T-helper 2 cell (primary cell): ENCODE measurements around the gene MSI2.
"Not testable (repeated sequence)": the region's sequence is repeated elsewhere in the genome, so short reads cannot be mapped to it uniquely, and the experiment has no call there.

ENCODE experiments used
- DNase-seq, 5 experiments: peaks; one replicate each; pipeline versions ENCODE4 v3.0.0 to v3.0.0-alpha.2; 2012 to 2022

The MSI2 gene

DNA sequence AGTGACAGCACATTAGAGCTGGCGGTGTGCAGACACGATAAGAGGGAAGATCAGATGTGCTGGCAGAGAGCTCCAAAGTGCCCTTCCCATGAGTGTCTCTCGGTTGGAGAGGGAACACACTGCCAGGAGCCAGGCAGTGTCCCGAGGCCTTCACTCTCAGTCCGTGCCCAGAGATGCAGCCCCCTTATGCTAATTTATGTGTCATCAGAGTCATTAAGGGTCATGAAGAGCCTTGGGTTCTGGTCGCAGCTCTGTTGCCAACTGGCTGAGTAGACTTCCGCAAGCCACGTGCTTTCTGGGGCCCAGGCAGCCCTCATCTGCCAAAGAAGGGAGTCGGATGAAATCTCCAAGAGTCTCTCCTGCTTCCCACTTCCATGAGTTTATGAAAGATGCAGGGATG, 232.5 kb downstream of the MSI2 start:
- DNase-seq, result no peak

DNA sequence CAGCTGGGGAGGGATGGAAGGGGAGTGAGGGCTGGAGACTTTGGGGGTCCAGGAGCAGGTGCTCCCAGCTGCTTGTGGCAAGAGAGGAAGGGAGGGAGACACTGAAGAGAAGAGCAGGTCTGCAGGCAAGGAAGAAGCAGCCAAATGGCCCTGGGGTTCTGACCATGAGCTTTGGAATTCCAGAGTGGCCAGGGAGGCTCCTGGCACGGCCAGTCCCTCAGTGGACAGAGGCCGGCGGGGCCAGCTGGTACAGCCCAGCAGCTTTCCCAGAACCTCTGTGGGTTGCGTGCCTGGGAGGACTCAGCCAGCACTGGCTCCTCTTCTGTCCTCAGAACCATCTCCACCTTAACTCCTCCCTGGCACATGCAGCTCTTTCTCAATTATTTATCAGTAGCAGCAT, 233.0 kb downstream of the MSI2 start:
- no peak for DNase-seq

DNA sequence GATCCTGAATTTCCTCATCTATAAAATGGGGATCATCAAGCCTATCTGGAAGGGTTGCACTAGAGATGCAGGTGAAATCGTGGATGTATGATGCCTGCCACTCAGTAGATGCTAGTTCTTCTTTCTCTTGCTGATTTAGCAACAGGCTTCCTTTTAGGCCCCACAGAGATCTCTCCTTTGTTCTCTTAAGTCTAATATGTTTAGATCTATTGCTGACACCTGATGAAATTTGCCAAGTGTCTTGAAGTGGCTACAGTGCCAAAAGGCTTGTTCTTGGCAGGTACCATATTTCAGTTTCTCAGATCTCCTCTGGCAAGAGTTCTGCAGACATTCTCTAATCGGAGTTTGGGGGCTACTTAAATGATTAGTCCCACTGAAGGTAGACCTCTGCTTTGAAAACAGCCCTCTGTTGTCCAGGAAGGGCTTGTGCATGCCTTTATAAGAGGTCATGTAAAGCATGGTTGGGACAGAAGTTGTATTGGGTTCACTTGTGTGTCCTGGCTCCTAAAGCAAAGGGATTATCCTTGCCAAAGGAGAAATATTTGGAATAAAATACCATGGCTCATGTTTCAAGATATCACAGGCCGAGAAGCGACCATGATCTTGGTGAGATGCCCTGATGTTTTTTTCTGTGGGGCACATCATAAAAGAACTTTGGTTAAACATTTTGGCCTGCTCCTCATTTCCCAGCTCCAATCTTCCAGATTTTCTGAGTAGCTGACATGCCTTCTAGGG, 234.0 kb downstream of the MSI2 start:
- DNase-seq, result no peak

DNA sequence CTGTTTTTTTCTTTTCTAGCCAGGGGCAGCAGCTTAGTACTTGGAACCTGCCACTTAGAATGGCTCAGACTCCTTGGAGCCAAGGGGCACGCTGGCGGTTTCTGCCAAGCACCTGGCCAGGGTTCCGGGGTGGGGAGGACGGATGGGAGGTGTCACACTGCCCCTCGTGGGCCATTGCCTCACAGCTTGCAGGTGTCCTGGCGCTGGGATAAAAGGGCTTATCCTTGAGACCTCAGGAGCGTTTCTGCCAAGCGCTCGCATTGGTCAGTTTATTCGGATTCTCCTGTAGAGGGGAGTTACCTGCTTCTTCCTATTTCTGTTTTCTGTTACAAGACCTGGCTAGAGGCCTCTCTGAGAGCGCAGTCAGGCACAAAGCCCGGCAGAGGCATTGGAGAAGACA, 234.6 kb downstream of the MSI2 start:
- no peak for DNase-seq

DNA sequence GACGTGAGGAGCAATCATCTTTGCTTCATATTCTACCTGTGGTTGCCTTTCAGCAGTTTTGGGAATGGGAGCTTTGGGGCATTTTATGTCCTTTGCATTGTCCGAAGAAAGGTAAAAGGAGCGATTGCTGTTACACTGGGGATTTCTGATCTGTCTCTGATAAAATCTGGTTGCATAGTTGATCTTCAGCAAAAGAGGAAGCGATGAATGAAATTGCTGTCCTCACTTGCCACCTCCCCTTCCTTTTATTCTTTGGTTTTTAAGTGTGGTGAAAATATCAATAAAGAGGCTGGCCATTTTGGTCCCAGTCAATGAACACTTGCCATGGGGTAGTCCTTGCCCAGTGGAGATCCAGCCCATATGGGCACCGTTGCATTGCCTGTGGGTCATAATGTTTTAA, 236.8 kb downstream of the MSI2 start:
- no peak for DNase-seq

DNA sequence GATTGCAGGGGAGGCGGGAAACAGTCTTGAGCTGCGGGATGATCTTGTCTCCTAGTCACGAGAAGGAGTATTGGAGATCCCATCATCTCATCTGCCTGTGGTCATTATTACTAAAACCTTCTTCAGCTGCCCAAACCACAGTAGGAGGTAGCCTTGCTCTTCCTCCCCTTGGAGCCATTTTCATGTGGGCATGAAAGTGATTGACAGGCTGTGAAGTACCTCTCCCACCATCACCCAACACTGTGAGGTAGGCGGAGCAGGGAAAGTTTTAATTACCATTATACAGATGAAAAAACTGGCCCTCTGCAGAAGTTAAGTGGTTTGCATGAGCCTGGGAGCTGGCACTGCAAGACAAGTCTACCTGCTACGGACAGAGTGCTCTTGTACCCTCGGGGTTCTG, 237.3 kb downstream of the MSI2 start:
- no peak for DNase-seq

DNA sequence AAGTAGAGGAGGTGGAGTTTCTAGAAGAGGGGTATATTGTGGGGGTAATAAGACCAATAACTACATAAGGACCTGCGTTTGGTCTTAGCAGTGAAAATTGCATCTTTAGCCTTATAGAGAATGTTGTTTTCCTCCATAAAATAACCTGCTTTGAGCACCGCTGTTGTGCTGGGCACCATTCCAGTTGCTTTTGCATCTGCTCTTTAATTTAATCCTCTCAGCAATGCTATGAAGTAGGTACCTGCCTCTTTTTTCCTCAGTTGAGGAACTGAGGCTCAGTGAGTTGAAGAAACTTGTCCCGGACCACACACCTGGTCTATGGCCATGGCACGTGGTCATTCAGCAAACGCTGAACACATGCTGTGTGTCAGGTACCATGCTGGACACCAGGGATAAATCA, 238.1 kb downstream of the MSI2 start:
- DNase-seq, result no peak

DNA sequence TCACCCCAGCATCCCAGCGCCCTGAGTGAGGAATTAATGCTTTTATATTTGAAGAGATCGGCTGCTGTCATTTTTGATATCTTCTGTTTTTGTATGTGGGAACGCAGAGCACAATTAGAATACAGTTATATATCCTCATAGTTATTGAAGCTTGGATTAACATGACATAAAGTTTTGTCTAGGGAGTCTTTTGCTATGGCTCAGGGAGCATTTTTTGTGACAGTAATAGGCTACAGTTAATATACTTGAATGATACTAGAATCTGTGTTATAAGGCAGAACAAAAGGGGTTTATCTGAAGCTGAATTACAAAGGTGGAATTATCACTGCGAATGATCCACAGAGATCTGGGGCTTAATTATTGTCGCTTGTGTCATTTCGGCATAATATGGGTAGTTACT, 239.4 kb downstream of the MSI2 start:
- DNase-seq, result no peak

DNA sequence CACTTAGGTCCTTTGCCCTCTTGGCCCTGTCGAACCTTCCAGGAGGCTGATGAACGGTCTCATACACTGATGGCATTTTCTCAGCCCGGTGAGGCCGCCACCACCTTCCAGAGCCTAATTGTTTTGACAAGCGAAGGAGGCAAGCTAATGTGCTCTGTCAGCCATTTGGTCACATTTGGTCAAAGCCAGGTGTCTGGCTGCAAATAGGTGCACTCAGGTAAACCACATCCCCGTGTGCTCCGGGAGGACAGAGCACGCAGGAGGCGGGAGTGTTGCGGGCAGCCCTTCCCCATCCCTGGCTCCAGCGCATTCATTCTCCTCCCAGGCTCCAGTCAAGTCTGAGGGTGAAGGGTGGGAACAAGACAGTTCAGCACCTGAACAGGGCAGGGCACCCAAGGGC, 240.1 kb downstream of the MSI2 start:
- no peak for DNase-seq

DNA sequence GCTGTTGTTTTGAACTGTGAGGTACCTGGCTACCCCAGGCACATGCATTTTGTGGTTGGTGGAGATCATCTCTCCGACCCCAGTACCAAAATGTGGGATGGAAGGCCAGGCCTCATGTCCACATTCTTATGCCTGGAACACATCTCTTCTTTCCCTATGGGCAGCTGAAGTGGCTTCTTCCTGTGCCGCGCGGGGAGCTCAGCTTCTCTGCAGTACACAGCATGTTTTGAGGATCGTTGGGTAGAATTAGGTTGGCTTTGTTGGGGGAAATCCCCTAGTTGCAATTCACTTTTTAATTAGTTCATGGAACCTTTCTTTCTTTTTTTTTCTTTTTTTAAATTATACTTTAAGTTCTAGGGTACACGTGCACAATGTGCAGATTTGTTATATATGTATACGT, 242.1 kb downstream of the MSI2 start:
- DNase-seq, result no peak

DNA sequence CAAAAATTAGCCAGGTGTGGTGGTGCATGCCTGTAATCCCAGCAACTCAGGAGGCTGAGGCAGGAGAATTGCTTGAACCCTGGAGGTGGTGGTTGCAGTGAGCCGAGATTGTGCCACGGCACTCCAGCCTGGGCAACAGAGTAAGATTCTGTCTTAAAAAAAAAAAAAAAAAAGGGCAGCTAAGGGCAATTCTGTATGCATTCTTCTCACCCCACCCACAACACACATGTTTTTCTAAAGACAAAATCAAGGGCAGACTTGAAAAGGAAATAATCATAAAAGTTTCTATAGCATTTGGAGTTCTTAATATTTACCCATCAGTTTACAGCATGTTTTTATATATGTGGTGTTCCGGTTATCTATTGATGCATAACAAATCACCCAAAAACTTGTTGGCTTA, 242.9 kb downstream of the MSI2 start:
- DNase-seq, result not testable (repeated sequence)

DNA sequence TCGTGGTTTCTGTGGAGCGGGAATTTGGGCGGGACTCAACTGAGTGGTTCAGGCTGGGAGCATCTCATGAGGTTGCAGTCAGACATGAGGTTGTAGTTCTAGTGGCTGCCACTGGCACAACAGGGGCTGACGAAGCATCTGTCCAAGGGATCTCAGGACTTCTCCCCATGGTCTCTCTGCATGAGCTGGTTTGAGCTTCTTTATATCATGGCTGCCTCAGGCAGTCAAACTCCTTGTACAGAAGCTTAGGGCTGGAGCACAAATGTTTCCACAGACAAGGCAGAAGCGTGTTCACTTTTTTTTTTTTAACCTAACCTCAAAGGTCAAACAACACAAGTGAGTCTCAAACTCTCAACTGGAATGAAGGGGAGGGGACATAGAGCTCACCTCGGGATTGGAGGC, 243.3 kb downstream of the MSI2 start:
- no peak for DNase-seq

DNA sequence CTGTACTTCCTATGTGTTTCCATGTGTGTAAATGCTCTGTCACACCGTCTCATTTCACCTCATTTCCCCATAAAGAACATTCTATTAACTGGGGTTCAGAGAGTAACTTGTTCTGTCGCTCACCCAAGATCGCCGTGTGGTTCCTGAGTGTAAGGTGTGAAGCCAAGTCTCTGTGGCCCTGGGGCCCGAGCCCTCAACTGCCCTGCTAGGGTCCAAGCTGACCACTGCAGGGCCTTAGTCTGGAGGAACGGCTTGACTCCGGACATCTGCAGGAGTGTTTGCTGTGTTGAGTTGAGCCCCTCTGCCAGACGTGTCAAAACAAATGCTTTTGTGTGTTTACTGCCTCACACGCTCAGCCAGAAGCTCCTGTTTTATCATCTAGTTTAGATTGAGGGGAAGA, 244.7 kb downstream of the MSI2 start:
- DNase-seq, result no peak

DNA sequence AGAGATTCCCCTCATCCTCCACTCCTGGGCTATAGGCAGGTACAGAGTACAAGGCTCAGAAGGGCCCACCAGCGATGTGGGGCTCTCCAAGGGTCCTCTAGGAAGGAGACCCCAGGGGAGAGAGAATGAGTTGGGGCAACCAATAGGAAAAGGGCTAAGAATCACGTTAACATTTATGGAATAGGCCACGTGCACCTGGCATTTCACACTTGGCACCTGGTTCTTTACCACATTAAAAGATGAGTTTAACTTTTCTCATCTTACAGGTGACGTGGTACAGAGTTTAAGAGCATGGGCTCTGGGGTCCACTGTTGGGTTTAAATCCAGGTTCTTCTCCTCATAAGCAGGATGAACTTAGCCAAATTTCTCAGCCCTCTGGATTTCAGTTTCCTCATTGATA, 245.7 kb downstream of the MSI2 start:
- no peak for DNase-seq

DNA sequence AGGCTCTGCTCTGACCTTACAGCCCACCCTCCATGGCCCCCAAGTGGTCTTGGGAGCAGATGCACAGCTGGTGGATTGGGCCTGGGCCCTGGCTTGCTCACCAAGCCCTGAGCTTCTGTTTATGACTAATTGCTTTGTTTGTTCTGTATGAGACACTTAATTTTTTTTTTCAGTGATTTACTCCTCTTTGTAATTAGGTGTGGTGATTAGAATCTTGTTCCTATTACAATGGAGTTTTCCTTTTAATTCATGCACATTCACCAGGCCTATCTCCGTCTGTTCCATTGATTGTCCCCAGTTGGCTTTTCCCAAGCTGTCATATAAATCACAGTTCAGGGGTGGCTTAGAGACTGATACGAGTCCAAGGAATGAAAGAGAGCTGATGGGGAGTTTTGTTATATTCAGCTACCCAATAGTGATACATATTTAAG, 246.5 kb downstream of the MSI2 start:
- no peak for DNase-seq

DNA sequence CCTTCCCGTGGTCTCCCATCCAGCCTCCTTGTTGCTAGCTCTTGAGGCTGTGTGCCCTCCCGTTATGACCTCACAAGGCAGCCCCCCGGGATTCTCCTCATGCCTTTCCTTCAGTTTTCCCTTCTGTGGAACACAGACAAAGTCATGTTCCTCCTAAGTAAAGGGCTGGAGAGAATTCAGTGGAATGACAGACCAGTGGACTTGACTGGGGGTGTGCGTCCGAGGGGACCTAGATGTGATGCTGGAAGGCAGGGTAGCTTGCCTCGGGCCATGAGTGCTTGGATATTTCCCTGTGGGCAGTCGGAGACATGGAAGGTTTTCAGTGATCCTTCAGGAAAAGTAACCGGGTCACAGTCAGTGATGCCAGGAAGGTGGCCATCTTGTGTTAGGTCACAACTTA, 247.9 kb downstream of the MSI2 start:
- no peak for DNase-seq

DNA sequence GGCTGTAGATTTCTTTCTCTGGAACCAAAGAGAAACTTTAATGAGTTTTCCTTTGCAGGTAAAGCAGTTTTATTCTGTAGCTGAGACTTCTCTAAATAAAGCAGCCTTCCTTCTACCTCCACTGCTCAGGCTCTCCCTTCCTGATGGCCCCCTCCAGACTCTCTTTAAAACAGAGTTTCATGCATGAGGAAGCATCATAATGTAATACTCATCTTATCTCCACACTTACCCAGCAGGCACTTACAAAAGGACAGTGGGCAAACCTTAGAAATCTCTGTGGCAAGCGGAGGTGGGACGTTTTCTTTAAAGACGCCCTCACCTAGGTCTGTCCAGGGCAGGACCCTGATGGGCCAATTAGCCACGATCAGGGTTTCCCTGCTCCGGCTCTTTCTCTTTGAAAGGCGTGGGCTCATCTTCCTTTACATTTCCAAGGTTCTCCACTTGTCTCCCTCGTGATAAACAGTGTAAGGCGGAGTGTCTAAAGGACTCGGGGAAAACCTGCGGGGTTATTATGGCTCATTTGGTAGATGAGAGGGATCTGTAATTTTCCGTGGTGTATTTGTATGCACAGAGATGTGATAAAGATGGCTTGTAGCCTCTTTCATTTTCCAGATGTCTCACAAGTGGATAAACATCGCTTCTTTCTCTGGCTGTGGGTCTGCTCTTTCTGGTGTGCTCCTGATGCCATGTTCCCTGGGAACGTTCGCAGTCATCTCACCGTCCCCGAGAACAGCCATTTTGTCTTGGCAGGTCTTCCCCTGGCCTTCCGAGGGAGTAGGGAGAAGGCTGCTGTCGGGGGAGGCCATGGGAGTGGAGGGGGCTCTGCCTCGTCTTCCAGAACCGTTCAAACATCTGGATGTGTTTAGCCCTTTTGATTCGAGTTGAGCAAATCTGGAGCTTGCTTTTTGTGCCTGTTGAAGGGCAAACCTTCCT, 249.8 kb downstream of the MSI2 start:
- DNase-seq, result no peak

DNA sequence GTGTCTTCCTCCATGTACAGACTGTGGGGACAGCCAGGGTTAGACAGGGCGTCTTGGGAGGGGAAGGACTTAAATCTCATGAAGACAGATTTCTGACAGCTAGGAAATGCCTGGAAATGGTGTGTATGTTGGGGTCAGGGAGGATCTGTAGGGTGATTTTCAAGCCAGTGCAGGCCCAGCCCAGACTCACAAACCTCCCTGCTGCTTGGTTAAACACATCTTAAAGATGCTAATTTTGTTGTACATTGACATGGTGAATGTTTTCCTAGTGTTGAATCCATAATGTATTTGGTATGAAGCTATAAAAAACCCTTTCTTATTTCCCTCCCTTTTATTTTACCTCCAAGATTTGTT, 250.4 kb downstream of the MSI2 start:
- DNase-seq, result no peak

DNA sequence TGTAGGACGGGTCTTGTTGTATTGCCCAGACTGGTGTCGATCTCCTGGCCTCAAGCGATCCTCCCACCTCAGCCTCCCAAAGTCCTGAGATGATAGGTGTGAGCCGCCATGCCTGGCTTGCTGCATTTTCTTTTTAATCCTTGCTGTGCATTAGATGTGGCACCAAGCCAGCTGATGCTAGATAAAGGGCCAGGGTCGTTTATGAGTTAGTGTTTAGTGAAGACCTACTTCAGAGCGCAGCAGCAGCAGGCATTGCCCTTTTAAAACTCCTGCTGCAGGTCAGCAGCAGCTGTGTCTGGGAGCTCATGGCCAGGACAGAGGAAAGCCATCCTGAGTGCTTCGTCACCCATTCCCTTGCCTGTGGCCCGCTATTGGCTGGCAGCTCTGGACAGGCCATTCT, 251.5 kb downstream of the MSI2 start:
- DNase-seq, result no peak

DNA sequence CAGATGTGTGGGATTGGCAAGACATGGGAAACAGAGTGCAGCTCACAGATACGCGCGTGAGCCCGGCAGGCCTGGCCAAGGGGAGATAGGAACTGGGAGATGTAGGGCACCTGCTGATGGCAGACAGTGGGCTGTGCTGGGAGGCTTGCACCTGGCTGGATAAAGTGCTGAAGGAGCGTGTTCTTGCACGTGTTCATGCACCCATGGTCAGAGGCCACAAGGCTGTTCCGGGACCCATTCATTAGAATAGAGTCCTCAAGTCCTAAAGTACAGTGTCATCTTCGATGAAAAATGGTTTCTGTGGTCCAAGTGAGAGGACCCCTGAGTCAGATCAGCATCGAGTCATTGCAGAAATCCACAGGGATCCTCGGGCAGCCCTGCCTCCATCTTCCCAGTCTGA, 252.3 kb downstream of the MSI2 start:
- DNase-seq, result no peak

DNA sequence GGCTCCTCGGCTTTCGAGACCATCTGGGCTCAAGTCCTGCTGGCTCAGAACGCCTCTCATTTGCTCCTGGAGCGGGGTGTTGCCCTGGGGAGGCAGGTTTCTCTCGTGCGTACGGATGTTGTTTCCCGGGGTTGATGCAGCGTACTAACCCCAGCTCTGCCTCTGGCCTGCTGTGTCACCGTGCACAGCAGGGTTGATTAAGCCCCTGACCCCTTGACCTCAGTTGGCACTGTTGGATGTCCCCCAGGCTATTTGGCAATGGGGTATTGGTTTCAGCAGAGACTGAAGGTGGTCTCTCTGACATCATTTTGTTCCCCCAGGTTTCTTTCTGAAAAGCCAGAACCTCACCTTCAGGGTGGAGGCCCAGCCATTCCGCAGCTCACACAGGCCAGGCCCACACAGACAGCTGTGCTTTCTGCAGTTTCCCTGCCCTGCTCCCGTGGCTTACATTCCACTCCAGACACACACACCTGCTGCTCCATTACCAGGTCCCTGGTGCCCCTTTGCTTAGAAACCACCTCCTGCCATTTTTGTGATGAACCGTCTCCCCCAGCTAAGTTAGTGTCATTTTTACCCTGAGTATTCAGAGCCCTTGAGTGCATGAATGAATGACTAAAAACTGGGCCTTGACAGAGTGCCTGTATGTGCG, 255.3 kb downstream of the MSI2 start:
- DNase-seq, result no peak

DNA sequence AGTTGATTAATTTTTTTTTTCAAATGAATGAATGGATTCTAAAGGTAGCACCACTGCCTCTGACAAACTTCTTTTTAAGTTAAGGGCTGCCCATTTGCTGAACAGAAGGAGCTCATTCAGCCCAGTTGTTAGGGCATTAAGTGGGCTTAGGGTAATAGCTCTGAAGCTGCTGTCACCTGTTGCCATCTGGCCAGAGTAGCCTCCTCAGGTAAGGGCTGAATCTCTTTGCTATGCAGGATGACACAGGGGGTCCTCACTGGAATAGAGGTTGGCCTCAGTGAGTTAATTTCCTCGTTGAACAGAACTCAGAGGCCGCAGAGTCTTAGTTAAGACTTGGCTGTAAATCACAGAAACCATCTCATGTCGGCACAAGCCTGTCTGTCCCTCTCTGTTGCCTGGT, 255.9 kb downstream of the MSI2 start:
- DNase-seq, result no peak

DNA sequence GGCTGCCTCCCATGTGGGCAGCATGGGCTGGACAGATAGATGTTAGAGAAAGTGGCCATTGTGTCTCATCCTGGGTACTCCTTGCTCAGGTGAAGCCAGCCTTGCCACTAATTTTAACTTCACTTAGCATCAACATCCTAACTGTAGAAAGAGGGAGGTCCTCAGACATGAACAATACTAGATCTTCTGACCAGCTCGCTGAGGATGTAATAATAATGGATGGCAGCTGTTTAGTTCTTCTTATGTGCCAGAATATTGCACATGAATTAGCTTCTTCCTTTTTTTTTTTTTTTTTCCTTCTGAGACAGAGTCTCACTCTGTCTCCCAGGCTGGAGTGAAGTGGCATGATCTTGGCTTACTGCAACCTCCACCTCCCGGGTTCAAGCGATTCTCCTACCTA, 256.4 kb downstream of the MSI2 start:
- DNase-seq, result no peak

DNA sequence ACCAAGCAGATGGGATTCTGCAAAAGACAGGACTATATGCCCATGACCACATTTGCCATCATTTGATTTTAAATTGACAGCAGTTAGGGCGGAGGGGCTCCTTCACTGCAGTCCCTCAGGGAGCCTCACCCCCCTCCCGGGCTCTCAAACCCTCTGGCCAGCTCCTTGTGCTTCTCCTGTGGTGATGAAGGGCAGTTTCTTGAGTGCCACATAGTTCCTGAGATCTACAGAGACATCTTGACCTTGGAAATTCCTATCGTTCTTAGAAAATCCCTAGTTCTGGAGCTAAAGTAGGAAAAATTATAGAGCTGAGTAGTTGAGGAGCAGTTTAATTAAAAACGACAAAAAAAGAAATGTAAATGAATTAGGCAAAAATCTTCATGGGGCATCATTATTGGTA, 257.2 kb downstream of the MSI2 start:
- no peak for DNase-seq
